GM12891 (cell line): Measurements from ENCODE around the gene PCDH9.

Source experiments
- DNase-seq: peaks from one replicate; pipeline ENCODE4 v3.0.0; 2011; ENCODE audit warnings: low spot score; ENCODE audit not compliant: insufficient read length
- FAIRE-seq: peaks from 2 replicates; lab custom pipeline; 2011; peaks lifted over from hg19 to GRCh38; lab: Jason Lieb, UNC
- PAX5 ChIP-seq: IDR thresholded peaks from 2 replicates; pipeline ENCODE4 v1.6.1; 2011; ENCODE audit warnings: low read length, moderate library complexity, mild to moderate bottlenecking; ENCODE audit not compliant: insufficient read depth, severe bottlenecking
- POLR2A ChIP-seq: IDR thresholded peaks from 2 replicates; pipeline ENCODE4 v1.6.1; 2011; ENCODE audit warnings: low read depth, low read length, control low read depth
- POLR2AphosphoS5 ChIP-seq: IDR thresholded peaks from 2 replicates; pipeline ENCODE4 v1.6.1; 2011; ENCODE audit warnings: low read depth, low read length, control low read depth
- POU2F2 ChIP-seq: IDR thresholded peaks from 2 replicates; pipeline ENCODE4 v1.6.1; 2011; ENCODE audit warnings: low read depth, mild to moderate bottlenecking, control low read depth, low read length, moderate library complexity
- SPI1 ChIP-seq: IDR thresholded peaks from 2 replicates; pipeline ENCODE4 v1.6.1; 2011; ENCODE audit warnings: low read depth, low read length, control low read depth
- TAF1 ChIP-seq: IDR thresholded peaks from 2 replicates; pipeline ENCODE4 v1.6.1; 2011; ENCODE audit warnings: low read depth, low read length, control low read depth

The PCDH9 gene

DNA sequence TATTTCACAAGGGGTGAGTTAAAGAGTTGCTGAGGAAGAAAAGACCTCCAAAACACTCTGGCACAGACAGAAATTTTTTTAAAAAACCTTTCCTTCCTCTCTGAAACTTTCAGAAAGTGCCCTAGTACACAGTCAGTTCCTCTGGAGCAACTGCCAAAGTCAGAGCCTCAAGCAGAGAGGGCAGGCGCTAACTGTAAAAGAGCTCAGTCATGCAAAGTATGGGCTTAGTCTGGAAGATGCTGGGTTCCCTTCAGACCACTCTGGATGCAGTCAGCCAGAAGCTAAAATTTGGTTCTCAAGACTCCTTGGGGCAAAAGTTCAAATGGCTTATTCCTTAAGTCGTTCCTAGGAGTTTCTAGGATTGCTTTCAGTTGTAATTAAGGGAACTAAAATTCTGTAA lies 671.6 kb downstream of the PCDH9 start:
- TF ChIP-seq TAF1 = no peak
- TF ChIP-seq SPI1 = no peak
- no peak for TF ChIP-seq PAX5
- TF ChIP-seq POLR2A = no peak
- no peak for TF ChIP-seq POLR2AphosphoS5
- TF ChIP-seq POU2F2 = no peak
- DNase-seq = no peak

DNA sequence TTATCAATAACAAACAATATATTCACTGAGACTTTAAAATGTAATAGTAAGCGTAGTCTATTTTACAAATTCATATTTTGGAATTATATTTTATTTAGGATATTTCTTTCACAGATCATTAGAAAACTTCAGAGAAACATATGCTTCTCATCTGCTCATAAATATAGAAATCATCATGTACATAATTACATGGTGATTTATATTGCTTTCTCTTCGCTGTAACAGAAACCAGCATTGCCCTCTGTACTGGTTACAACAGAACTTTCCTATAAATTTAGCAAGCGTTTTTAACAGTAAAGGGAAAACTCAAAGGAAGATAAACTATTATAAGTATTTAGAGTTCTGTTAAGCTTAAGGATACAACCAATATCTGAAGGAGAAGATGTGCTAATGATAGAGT lies 672.8 kb downstream of the PCDH9 start:
- no peak for TF ChIP-seq POLR2A
- TF ChIP-seq PAX5 = no peak
- no peak for TF ChIP-seq SPI1
- DNase-seq (no peak), FAIRE-seq (no peak)

More for the DNA sequence above, 671.6 kb downstream of the PCDH9 start:
- FAIRE-seq = no peak

DNA sequence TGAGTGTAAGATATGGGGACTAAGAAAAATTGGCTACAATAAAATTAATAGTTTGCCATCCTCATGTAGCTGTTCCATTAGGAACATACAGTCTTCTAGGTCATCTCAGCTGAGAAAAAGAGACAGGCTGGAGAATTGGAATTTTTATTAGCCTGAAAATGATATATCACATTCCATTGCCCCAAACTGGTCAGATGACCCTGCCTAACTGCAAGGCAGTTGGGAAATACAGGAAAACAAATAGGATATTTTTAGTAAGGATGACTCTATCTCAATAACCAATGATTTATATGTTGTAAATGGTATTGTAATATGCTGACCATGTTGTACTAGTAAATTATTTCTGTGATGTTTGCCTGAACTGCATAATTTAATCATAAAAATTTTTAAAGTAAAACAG lies 673.8 kb downstream of the PCDH9 start:
- TF ChIP-seq POLR2A (no peak), SPI1 (no peak), PAX5 (no peak), TAF1 (no peak), POLR2AphosphoS5 (no peak), POU2F2 (no peak)
- no peak for DNase-seq
- FAIRE-seq = no peak

DNA sequence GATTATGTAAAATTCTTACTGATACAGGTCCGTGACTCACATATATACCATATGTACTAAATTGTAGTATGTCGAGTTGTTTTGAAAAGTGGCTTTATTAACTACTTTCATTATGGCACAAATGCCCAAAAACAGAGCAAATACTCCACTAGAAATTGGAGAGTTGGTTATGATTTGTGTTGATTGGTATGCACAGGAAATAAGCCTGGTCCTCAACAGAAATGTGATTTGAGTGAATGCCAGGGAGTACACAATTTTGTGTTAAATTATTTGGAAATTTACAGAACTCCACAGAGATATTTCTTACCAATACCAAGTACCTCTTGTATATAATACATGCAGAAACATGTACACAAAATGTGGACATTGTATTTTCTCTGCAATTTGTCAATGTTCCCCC lies 676.7 kb downstream of the PCDH9 start:
- FAIRE-seq = no peak
- TF ChIP-seq PAX5 (no peak), TAF1 (no peak), POLR2AphosphoS5 (no peak), POLR2A (no peak), POU2F2 (no peak), SPI1 (no peak)
- DNase-seq = no peak

DNA sequence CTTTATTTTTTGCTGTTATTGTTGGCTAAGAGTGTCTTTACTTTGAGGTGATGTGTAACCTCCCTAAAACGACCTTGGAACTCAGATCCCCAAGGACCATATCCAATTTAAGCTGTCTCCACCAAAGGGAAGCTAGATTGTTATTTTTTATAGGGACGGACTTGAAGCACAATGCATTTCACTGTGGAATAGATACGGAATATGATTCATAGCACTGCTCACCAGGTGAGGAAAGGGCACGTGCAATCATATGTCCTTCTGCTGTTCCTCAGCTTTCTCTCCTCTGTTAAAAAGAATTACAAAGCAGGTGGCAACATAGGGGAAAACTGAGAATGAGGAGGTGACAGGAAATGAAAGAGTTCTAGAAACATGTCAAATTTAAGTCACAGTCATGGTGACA lies 679.0 kb downstream of the PCDH9 start:
- DNase-seq = no peak
- no peak for FAIRE-seq
- no peak for TF ChIP-seq PAX5

DNA sequence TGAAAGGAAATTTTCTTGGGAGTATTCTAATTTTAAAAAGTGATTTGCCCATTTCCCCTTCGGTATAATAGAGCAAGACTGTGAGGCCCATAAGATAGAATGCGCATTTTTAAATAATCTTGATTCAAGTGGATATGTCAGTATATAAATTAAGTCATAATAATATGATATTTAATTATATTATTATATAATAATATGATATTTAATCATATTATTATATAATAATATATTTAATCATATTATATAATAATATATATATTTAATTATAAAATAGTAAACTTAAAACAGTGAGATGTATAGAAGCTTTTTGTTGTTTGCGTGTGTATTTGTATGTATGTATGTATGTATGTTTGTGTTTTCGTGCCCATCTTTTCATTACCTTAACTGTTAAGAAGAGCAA lies 682.5 kb downstream of the PCDH9 start:
- DNase-seq (no peak), FAIRE-seq (no peak)
- no peak for TF ChIP-seq POU2F2
- TF ChIP-seq SPI1 = no peak
- TF ChIP-seq PAX5 = no peak
- no peak for TF ChIP-seq POLR2A
- TF ChIP-seq TAF1 = no peak
- no peak for TF ChIP-seq POLR2AphosphoS5

DNA sequence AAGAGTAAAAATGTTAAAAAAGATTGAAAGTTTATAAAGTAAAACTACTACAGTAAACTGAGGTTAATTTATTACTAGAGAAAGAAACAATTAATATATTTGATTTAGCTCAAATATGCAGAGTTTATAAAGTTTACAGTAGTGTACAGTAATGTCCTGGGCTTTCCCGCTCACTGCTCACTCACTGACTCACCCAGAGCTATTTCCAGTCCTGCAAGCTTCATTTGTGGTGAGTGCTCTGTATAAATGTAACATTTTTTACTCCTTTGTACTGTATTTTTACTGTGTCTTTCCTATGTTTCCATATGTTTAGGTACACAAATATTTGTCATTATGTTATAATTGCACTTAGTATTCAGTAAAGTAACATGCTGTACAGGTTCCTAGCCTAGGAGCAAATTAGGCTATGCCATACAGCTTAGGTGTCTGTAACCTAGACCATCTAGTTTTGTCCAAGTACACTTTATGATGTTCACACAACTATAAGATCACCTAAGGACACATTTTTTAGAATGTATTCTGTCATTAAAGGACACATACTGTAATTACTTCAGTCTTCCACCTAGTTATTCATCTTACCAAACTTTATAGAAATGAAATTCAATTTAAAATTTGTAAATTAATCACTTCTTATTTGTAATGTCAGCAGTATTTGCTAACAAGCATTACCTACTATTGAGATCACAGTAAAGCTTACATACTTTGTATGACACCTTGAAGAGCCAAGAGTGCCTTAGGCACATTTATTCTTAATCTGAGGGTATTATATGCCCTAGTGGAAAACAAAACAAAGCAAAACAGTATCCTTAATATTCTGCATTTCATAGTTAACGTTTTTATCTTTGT lies 683.4 kb downstream of the PCDH9 start:
- FAIRE-seq (no peak), DNase-seq (no peak)
- TF ChIP-seq PAX5 (no peak), SPI1 (no peak), TAF1 (no peak), POLR2AphosphoS5 (no peak), POU2F2 (no peak), POLR2A (no peak)

DNA sequence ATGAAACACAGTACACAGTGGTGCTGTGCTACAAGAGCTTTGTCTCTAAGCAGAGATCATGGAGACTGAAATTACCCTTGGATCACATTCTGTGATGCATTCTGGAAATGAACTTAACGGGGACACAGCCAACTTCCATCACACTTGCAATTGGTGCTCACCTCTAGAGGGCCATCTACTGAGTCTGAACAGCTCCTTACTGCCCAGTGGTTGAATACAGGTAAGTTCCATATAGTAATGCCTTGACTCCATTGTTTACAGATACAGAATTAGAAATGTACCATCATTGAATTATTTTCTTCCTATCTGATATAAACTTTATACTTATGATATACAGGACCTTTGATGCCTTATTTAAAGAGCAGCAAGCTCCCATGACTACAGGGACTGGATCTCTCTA lies 686.4 kb downstream of the PCDH9 start:
- no peak for DNase-seq
- FAIRE-seq = no peak

DNA sequence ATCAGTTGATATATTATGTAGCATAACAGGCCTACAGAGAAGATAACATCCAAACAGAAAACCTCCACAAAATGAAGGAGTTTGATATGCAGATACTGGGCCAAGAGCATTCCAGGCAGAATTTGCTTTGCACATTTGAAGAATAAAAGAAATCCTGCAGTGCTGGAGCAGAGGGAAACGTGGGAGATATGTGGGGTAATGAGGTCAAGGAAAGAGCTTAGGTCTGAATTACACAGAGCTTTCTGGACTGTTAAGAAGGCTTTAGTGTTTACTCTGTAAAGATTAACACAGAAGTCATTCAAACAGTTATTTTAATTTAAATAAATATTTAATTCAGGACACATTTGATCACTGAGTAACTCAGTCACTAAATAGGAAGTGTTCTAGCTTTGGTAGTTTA lies 692.7 kb downstream of the PCDH9 start:
- no peak for FAIRE-seq
- TF ChIP-seq POU2F2 (no peak), POLR2A (no peak), PAX5 (no peak), TAF1 (no peak), SPI1 (no peak), POLR2AphosphoS5 (no peak)

More for the DNA sequence above, 686.4 kb downstream of the PCDH9 start:
- TF ChIP-seq SPI1 (no peak), PAX5 (no peak), POLR2AphosphoS5 (no peak), POU2F2 (no peak), POLR2A (no peak), TAF1 (no peak)

DNA sequence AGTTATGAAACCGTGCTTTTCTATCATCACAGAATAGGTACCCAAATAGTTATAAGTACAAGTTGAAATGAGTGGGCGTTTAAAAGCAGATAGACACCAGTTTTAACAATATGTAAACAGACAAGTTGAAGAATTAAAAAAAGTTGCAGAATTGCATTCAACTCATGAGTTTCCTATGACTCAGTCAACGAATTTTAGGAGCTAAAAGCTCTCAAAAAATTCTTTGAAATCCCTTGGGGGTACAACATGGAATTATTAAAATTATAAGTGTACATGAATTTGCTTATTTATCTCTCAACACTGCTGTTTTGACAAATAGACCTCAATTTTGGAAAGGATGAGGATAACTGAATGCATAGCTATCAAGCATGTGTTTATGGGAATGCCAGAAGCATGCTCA lies 693.4 kb downstream of the PCDH9 start:
- FAIRE-seq (no peak), DNase-seq (no peak)
- TF ChIP-seq SPI1 = no peak
- TF ChIP-seq TAF1 = no peak
- TF ChIP-seq POU2F2 = no peak
- no peak for TF ChIP-seq PAX5
- TF ChIP-seq POLR2A = no peak
- TF ChIP-seq POLR2AphosphoS5 = no peak

More for the DNA sequence above, 692.7 kb downstream of the PCDH9 start:
- no peak for DNase-seq

DNA sequence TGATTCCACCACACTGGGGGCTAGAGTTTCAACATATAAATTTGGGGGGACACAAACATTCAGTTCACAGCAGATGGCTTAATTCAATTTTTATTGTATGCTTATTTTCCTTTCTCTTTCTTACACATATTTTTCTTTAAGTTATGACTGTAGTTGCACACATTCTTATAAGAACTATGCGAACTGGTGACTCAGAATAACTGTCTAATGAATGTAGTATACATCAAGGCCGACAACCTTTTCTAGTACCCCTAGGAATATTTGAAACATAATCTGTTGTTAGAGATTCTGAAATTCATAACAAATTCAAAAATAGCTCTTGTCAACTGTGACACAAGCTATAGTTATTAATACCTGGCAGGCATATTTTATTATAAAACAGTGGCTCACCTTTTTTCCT lies 695.6 kb downstream of the PCDH9 start:
- no peak for FAIRE-seq
- TF ChIP-seq POLR2A (no peak), PAX5 (no peak), POLR2AphosphoS5 (no peak), TAF1 (no peak), POU2F2 (no peak), SPI1 (no peak)
- no peak for DNase-seq

DNA sequence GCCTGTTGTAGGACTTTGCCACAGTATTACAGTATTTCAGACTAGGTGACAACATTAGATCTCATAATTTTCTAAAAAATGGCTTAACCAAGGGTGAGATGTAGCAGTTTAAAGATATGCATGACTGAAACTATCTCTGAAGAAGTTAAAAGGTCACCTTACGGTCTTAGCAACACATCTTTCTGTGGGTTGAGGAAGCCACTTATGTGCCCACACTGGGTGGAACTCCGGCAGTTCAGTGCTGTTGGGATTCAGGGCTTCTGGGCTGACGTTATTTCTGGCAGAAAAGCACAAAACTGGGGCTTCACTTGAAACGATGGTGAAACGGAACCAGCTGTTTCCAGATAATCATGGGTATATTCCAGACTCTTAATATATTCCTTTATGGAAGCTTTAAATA lies 697.3 kb downstream of the PCDH9 start:
- TF ChIP-seq PAX5 (no peak), POU2F2 (no peak), SPI1 (no peak), TAF1 (no peak), POLR2A (no peak), POLR2AphosphoS5 (no peak)
- DNase-seq (no peak), FAIRE-seq (no peak)
